K562 (cell line): Measurements from ENCODE around the gene DNAJC8. TPM values are rescaled to one million over a fixed set of nuclear protein-coding genes. Genes with fewer than 3 reads are reported as not detected.

Experiments
- ATAC-seq: fragments of 200-7000 bp; cut with Tn5 transposase; 3 replicates; pipeline ENCODE4 v1.9.1; 2020; ENCODE audit warnings: moderate library complexity
- BruUV-seq: library from RNA; stranded (reverse); fragments of 400-500 nt; replicated peaks from 2 replicates; lab custom pipeline; 2021; lab: Mats Ljungman, UMichigan
- CTCF ChIA-PET: fragments of 300-600 bp; formaldehyde crosslinking; extraction: SDS; loops from one replicate; lab custom pipeline; 2021; ENCODE audit warnings: low intra/inter-chr PET ratio; lab: Yijun Ruan, JAX
- POLR2A ChIA-PET: fragments of 300-600, 350-650 bp; sonication (Branson Sonifier 250); formaldehyde crosslinking; extraction: SDS; loops from one replicate; lab custom pipeline; 2021; ENCODE audit warnings: antibody characterized with exemption, inconsistent platforms; lab: Yijun Ruan, JAX
- DNase-seq, 4 experiments: peaks; one replicate each; pipeline versions ENCODE4 v3.0.0 to v3.0.0-alpha.2; 2011 to 2018; ENCODE audit warnings: low spot score in 3 of 4, mixed read lengths in 3 of 4; ENCODE audit errors: extremely low read depth in 1 of 4
- FAIRE-seq: peaks from 2 replicates; lab custom pipeline; 2011; peaks lifted over from hg19 to GRCh38; lab: Jason Lieb, UNC
- H2AFZ ChIP-seq: 2 replicates; pipeline ENCODE4 v1.6.0; 2011; ENCODE audit warnings: low read depth, low read length, control low read depth, inconsistent platforms
- H3K27ac ChIP-seq: fragments of 200-600 bp; 3 replicates; pipeline ENCODE4 v1.8.0; 2011; ENCODE audit warnings: low read depth, mild to moderate bottlenecking, control low read depth, inconsistent platforms, low read length, moderate library complexity, mixed read lengths; ENCODE audit errors: extremely low read depth
- H3K27me3 ChIP-seq, 2 experiments: fragments of 300-600 bp in 1 of 2; 2 replicates in 1 of 2; 3 replicates in 1 of 2; pipeline versions ENCODE4 v1.6.0 to v1.8.0; 2011; ENCODE audit warnings: inconsistent platforms in 2 of 2, low read length in 2 of 2, mild to moderate bottlenecking in 1 of 2, mixed read lengths in 1 of 2, moderate library complexity in 1 of 2; ENCODE audit not compliant: control insufficient read depth in 2 of 2, insufficient read depth in 2 of 2
- H3K36me3 ChIP-seq: fragments of 300-600 bp; 3 replicates; pipeline ENCODE4 v1.8.0; 2011; ENCODE audit warnings: mild to moderate bottlenecking, low read length, inconsistent platforms; ENCODE audit not compliant: control insufficient read depth, insufficient read depth
- H3K4me1 ChIP-seq, 2 experiments: fragments of 200-600 bp in 1 of 2; replicated peaks in 1 of 2; 2 replicates in 1 of 2; 3 replicates in 1 of 2; pipeline versions ENCODE4 v1.5.1 to v1.8.0; 2011; ENCODE audit warnings: inconsistent platforms in 2 of 2, low read length in 2 of 2, mild to moderate bottlenecking in 1 of 2, mixed read lengths in 1 of 2, moderate library complexity in 1 of 2; ENCODE audit not compliant: control insufficient read depth in 2 of 2, insufficient read depth in 2 of 2
- H3K4me2 ChIP-seq: 2 replicates; pipeline ENCODE4 v1.6.1; 2011; ENCODE audit warnings: low read length, control low read depth, inconsistent platforms, mixed read lengths; ENCODE audit not compliant: insufficient read depth
- H3K4me3 ChIP-seq: fragments of 200-600 bp; sonication (generic), shearing (Covaris generic); 2 replicates; pipeline ENCODE4 v1.5.1; 2016; ENCODE audit warnings: control low read depth, inconsistent platforms
- H3K79me2 ChIP-seq: fragments of 200-600 bp; 3 replicates; pipeline ENCODE4 v1.8.0; 2011; ENCODE audit warnings: low read length, inconsistent platforms; ENCODE audit not compliant: control insufficient read depth, insufficient read depth
- H3K9ac ChIP-seq, 2 experiments: 2 replicates each; pipeline versions ENCODE4 v1.6.0 to v1.6.1; 2011; ENCODE audit warnings: low read depth in 2 of 2, low read length in 2 of 2, control low read depth in 1 of 2, inconsistent platforms in 1 of 2, mild to moderate bottlenecking in 1 of 2, mixed read lengths in 1 of 2; ENCODE audit not compliant: insufficient read depth in 1 of 2
- H3K9me1 ChIP-seq: one replicate; pipeline ENCODE4 v1.6.0; 2011; ENCODE audit warnings: inconsistent platforms, mild to moderate bottlenecking, low read length, moderate library complexity; ENCODE audit not compliant: control insufficient read depth, insufficient read depth
- H3K9me3 ChIP-seq: replicated peaks from 2 replicates; pipeline ENCODE4 v1.5.1; 2011; ENCODE audit warnings: low read depth, low read length, inconsistent platforms; ENCODE audit not compliant: control insufficient read depth, insufficient read depth
- H4K20me1 ChIP-seq: replicated peaks from 2 replicates; pipeline ENCODE4 v1.6.1; 2011; ENCODE audit warnings: low read length, inconsistent platforms, mixed read lengths; ENCODE audit not compliant: control insufficient read depth, insufficient read depth
- CEBPB ChIP-seq: fragments of 450-650 bp; IDR thresholded peaks from 2 replicates; pipeline ENCODE4 v1.6.1; 2016; ENCODE audit warnings: missing genetic modification characterization, missing compliant biosample characterization
- HDAC3 ChIP-seq: fragments of 450-650 bp; IDR thresholded peaks from 2 replicates; pipeline ENCODE4 v1.6.1; 2018; ENCODE audit warnings: borderline replicate concordance, mild to moderate bottlenecking, moderate library complexity; ENCODE audit not compliant: partially characterized antibody
- SIX5 ChIP-seq, 2 experiments: IDR thresholded peaks; 2 replicates each; pipeline ENCODE4 v1.6.1; 2011; ENCODE audit warnings: low read length in 2 of 2, borderline replicate concordance in 1 of 2, low read depth in 1 of 2, mild to moderate bottlenecking in 1 of 2, moderate library complexity in 1 of 2; ENCODE audit not compliant: insufficient read depth in 1 of 2
- SMC3 ChIP-seq: conservative IDR thresholded peaks from 2 replicates; pipeline ENCODE4 v1.6.1; 2011; ENCODE audit warnings: low read depth, low read length, improper control_type of control experiment; ENCODE audit not compliant: insufficient read depth
- TBL1XR1 ChIP-seq, 2 experiments: IDR thresholded peaks; 2 replicates each; pipeline ENCODE4 v1.6.1; 2012; ENCODE audit warnings: improper control_type of control experiment in 2 of 2, low read length in 2 of 2, mild to moderate bottlenecking in 1 of 2
- TEAD4 ChIP-seq, 2 experiments: sonication (generic) in 1 of 2; formaldehyde crosslinking in 1 of 2; IDR thresholded peaks; 2 replicates each; pipeline versions ENCODE4 v1.6.1 to v1.8.0; 2012 to 2022; ENCODE audit warnings: borderline replicate concordance in 1 of 2, inconsistent platforms in 1 of 2, low read length in 1 of 2, mild to moderate bottlenecking in 1 of 2, missing genetic modification reagents in 1 of 2
- ZNF124 ChIP-seq: sonication (generic); formaldehyde crosslinking; IDR thresholded peaks from 2 replicates; pipeline ENCODE4 v1.8.1; 2022; ENCODE audit warnings: missing genetic modification reagents
- ZNF134 ChIP-seq: fragments of 250-450 bp; sonication (Bioruptor Pico); conservative IDR thresholded peaks from 2 replicates; pipeline ENCODE4 v1.4.0; 2020
- ZNF175 ChIP-seq: fragments of 200-800 bp; sonication (Bioruptor generic); IDR thresholded peaks from 2 replicates; pipeline ENCODE4 v1.6.1; 2016; ENCODE audit warnings: low read depth, mild to moderate bottlenecking, missing genetic modification characterization, missing compliant biosample characterization
- ZNF436 ChIP-seq: fragments of 250-450, 450-650 bp; sonication (Bioruptor Pico); formaldehyde crosslinking; IDR thresholded peaks from 2 replicates; pipeline ENCODE4 v1.7.0; 2020; ENCODE audit warnings: mild to moderate bottlenecking
- ZNF780A ChIP-seq: fragments of 250-450 bp; sonication (Bioruptor Pico); IDR thresholded peaks from 2 replicates; pipeline ENCODE4 v1.5.0; 2021; ENCODE audit warnings: mild to moderate bottlenecking
- WGBS: fragments of 100-300 bp; shearing (Covaris generic); methylation state at CpG from one replicate; pipeline ENCODE4 v1.1.6; 2016; ENCODE audit warnings: low coverage, mixed read lengths; ENCODE audit not compliant: insufficient coverage; ENCODE audit errors: missing lambda C conversion rate; 5-methylcytosine and 5-hydroxymethylcytosine counted together
- in situ Hi-C: fragments of 300-500 bp; cut with MboI; formaldehyde crosslinking; loops from 4 replicates; pipeline ENCODE4 v1.15.0; 2018; ENCODE audit warnings: inconsistent platforms, mixed read lengths
- intact Hi-C: fragments of 100-400 bp; cut with micrococcal nuclease; formaldehyde crosslinking; loops from 2 replicates; pipeline ENCODE4 v1.14.2; 2022
- polyA plus RNA-seq, 8 experiments: library from polyadenylated mRNA; depleted of rRNA in 4 of 8; stranded (reverse) in 5 of 8; unstranded in 3 of 8; fragments of >200 nt; fragmentation: Nextera tagmentation in 2 of 8; fragmentation: Illumina TruSeq in 1 of 8; extraction: Ambion mirVana in 2 of 8; extraction: Trizol in 1 of 8; gene quantifications; 2 replicates each; pipeline versions ENCODE4 v1.2.1 to v1.2.3, GENCODE V29; 2011 to 2014; ENCODE audit warnings: inconsistent platforms in 1 of 8, missing spikeins in 1 of 8
- total RNA-seq, 7 experiments: library from RNA; depleted of rRNA in 6 of 7; stranded (reverse); fragments of >200 nt in 6 of 7; fragmentation: Illumina TruSeq in 2 of 7; extraction: Trizol in 2 of 7; gene quantifications; 2 replicates each; pipeline versions ENCODE4 v1.2.1 to v1.2.3, GENCODE V29; 2011 to 2021; ENCODE audit warnings: low replicate concordance in 1 of 7
- TF ChIP-seq, protein P1 (sequence below), 2 experiments: fragments of 450-650 bp in 1 of 2; sonication (generic) in 1 of 2; formaldehyde crosslinking in 1 of 2; IDR thresholded peaks in 1 of 2; conservative IDR thresholded peaks in 1 of 2; 2 replicates each; pipeline versions ENCODE4 v1.6.1 to v1.8.1; 2016 to 2023; ENCODE audit warnings: mild to moderate bottlenecking in 2 of 2, moderate library complexity in 2 of 2, inconsistent platforms in 1 of 2, missing genetic modification reagents in 1 of 2
- TF ChIP-seq, protein P2 (sequence below): fragments of 450-650 bp; IDR thresholded peaks from 2 replicates; pipeline ENCODE4 v1.6.1; 2016
- TF ChIP-seq, protein P3 (sequence below): sonication (generic); formaldehyde crosslinking; IDR thresholded peaks from 2 replicates; pipeline ENCODE4 v1.8.1; 2023; ENCODE audit warnings: mild to moderate bottlenecking, missing genetic modification reagents, moderate library complexity

DNAJC8 gene
- total and polyA plus RNA-seq, 9 of the 15 experiments (the other 6 are each of a cell fraction or from before 2014, with no cell fraction given), result 143 to 508 (median 209) TPM

DNA sequence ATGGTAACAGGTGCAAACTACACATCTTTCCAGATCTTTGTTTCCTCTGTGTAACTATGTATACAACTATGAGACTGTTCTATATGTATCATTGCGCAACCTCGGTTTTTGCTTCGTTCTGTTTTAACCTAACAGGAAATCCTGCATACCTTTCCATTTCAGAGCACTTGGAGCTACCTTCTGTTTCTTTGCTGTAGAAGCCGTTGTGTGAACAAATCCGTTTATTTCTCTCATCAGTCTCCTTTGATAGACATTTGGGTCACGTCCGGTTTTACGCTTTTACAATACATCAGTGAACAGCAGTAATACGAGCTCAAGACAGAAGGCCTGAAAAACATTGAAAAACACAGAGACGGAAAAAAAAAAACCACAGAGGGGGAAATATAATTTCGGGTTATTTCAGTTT, 13.6 kb upstream of the DNAJC8 start (continued):
- TF ChIP-seq TEAD4 (IDR thresholded peaks at IDR 0.05; ENCODE audit: low read length), result peak; percentile 27; the same call in 1 of the 2 replicates
- TF ChIP-seq TEAD4 (CRISPR knock-in tag; IDR thresholded peaks at IDR 0.05; ENCODE audit: borderline replicate concordance), result no peak
- no peak for TF ChIP-seq ZNF134 (CRISPR knock-in tag)
- TF ChIP-seq, protein P1, sequence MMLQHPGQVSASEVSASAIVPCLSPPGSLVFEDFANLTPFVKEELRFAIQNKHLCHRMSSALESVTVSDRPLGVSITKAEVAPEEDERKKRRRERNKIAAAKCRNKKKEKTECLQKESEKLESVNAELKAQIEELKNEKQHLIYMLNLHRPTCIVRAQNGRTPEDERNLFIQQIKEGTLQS (IDR thresholded peaks at IDR 0.05), result peak; percentile 77
- TF ChIP-seq, protein P1 (CRISPR knock-in tag; conservative IDR thresholded peaks at IDR 0.05), result no peak

DNA sequence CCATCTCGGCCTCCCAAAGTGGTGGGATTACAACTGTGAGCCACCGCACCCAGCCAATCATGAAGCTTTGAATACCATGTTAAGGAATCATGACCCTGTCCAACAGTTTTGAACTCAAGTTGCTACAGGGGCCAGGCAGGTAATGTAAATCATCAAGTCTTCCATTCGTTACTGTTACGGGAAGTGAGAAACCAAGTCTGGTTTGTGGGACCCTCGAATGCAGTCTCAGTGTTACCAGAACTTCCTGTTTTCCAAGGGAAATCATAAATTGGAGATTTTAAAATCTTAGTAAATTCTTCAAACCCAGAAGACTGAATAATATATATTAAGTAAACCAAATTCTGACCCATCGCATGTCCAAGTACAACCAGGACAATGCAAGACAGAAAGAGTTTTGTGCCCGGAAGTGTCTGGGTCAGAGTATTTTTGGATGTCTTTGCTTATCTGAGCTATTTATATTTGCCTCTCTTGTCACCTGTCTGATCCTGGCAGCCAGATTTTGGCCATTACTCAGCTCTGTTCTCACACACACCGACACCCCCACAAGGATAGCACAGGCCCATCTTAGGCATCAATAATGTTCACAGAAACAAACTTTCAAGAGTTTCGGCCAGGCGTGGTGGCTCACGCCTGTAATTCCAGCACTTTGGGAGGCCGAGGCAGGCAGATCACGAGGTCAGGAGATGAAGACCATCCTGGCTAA, 11.9 kb upstream of the DNAJC8 start:
- CTCF ChIA-PET, result no interaction called here
- no peak overlapping the region for H3K4me3 ChIP-seq
- H3K27ac ChIP-seq, result no peak overlapping the region
- no peak for TF ChIP-seq ZNF175
- peak in 1 of 2 experiments; percentile 29; a peak in 1 of 4 replicates for TF ChIP-seq TBL1XR1 (IDR thresholded peaks at IDR 0.05; ENCODE audit: low read length in 2 of 2)
- TF ChIP-seq ZNF124, result no peak
- no peak for TF ChIP-seq ZNF780A
- TF ChIP-seq, protein P2, sequence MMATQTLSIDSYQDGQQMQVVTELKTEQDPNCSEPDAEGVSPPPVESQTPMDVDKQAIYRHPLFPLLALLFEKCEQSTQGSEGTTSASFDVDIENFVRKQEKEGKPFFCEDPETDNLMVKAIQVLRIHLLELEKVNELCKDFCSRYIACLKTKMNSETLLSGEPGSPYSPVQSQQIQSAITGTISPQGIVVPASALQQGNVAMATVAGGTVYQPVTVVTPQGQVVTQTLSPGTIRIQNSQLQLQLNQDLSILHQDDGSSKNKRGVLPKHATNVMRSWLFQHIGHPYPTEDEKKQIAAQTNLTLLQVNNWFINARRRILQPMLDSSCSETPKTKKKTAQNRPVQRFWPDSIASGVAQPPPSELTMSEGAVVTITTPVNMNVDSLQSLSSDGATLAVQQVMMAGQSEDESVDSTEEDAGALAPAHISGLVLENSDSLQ, result peak; percentile 21; the same call in 1 of the 2 replicates
- no peak for TF ChIP-seq SIX5 (IDR thresholded peaks at IDR 0.05; ENCODE audit: borderline replicate concordance in 1 of 2, insufficient read depth in 1 of 2, low read depth in 1 of 2, low read length in 2 of 2)
- peak; percentile 21 for TF ChIP-seq HDAC3
- TF ChIP-seq, protein P3, sequence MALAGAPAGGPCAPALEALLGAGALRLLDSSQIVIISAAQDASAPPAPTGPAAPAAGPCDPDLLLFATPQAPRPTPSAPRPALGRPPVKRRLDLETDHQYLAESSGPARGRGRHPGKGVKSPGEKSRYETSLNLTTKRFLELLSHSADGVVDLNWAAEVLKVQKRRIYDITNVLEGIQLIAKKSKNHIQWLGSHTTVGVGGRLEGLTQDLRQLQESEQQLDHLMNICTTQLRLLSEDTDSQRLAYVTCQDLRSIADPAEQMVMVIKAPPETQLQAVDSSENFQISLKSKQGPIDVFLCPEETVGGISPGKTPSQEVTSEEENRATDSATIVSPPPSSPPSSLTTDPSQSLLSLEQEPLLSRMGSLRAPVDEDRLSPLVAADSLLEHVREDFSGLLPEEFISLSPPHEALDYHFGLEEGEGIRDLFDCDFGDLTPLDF, result no peak
- no peak for TF ChIP-seq ZNF436
- TF ChIP-seq SMC3, result no peak
- no peak for TF ChIP-seq CEBPB (tag)

More for the DNA sequence above, 11.9 kb upstream of the DNAJC8 start:
- no peak for ATAC-seq
- H3K79me2 ChIP-seq, result peaks cover 4% of the 10 kb centered on the region; the same call in 2 of the 3 replicates
- FAIRE-seq, result no peak
- H3K9me3 ChIP-seq, result no peaks in the 10 kb centered on the region
- H3K4me2 ChIP-seq, result no peak overlapping the region
- WGBS, result 70% methylated on average over 13 of the region's 13 CpGs
- H2AFZ ChIP-seq, result no peak overlapping the region
- H3K9me1 ChIP-seq, result no peaks in the 10 kb centered on the region
- in situ Hi-C loops (no loop called here), intact Hi-C loops (loop anchor here (5.0 kb wide), 3 partner anchors 83 to 273 kb away; partner anchors contain the start of gene MED18)
- H3K4me1 ChIP-seq, result peaks cover 10 to 35% of the 10 kb centered on the region in 2 experiments
- peak overlapping the region in 1 of 2 experiments; percentile 15; a peak in 1 of 4 replicates for H3K9ac ChIP-seq
- H3K36me3 ChIP-seq, result no peaks in the 10 kb centered on the region
- DNase-seq, result no peak
- H4K20me1 ChIP-seq, result no peaks in the 10 kb centered on the region
- POLR2A ChIA-PET, result interaction anchor here (0.9 to 10.6 kb wide), 4 partner anchors 9 to 337 kb away, joined by 3 to 245 read pairs (median 8); partner anchors contain the start of genes ATP5IF1 and SESN2
- H3K27me3 ChIP-seq, result no peaks in the 10 kb centered on the region
- BruUV-seq, result no TSS peak
